Mucosa of rectum (tissue), 2 donors: ENCODE results near the gene POLG.

Experiments used
- H3K27ac ChIP-seq, 2 donors: one replicate each; pipeline ENCODE4 v1.7.0; 2013; ENCODE audit warnings: inconsistent platforms in 2 of 2, low read depth in 2 of 2, low read length in 2 of 2
- H3K27me3 ChIP-seq, 2 donors: one replicate each; pipeline ENCODE4 v1.7.0; 2013; ENCODE audit warnings: low read length in 2 of 2; ENCODE audit not compliant: control insufficient read depth in 2 of 2, insufficient read depth in 2 of 2
- H3K36me3 ChIP-seq, 2 donors: one replicate each; pipeline ENCODE4 v1.7.0; 2013; ENCODE audit warnings: low read length in 2 of 2; ENCODE audit not compliant: control insufficient read depth in 2 of 2, insufficient read depth in 2 of 2
- H3K4me1 ChIP-seq, 2 donors: one replicate each; pipeline ENCODE4 v1.7.0; 2013; ENCODE audit warnings: low read length in 2 of 2, mild to moderate bottlenecking in 1 of 2; ENCODE audit not compliant: control insufficient read depth in 2 of 2, insufficient read depth in 2 of 2
- H3K4me3 ChIP-seq, 2 donors: one replicate each; pipeline ENCODE4 v1.7.0; 2013; ENCODE audit warnings: low read length in 2 of 2
- H3K9ac ChIP-seq, 2 donors: one replicate each; pipeline ENCODE4 v1.7.0; 2013; ENCODE audit warnings: low read length in 2 of 2, low read depth in 1 of 2, mild to moderate bottlenecking in 1 of 2
- H3K9me3 ChIP-seq, 2 donors: one replicate each; pipeline ENCODE4 v1.7.0; 2013; ENCODE audit warnings: low read length in 2 of 2; ENCODE audit not compliant: control insufficient read depth in 2 of 2
- donor health status: healthy.
- donor health status: Normal muscosa, but diverticular disease.

Gene POLG

DNA sequence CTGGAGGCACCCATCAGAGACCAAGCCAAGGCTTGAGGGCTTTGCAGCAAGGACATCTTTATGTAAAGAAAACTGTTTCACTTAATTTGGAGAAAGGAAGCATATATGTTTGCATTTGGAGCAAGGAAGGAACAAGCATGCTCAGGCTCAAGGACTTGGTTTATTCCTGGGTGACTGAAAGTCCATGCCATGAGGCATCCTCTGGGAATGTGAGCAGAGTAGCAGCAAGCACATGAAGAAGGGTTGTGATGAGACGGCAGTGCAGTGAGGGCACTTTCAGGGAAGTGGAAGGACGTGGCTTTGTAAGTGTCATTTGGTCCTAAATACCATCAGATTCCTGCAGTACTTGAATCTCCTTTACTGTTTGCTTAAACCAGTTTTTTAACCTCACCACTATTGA is 26.8 kb downstream of the POLG start:
- H3K4me1 ChIP-seq = no peaks in the 10 kb centered on the region
- no peaks in the 10 kb centered on the region for H3K27me3 ChIP-seq
- H3K9ac ChIP-seq = no peak overlapping the region
- peaks cover 0 to 14% of the 10 kb centered on the region in 2 donors for H3K36me3 ChIP-seq
- no peak overlapping the region for H3K27ac ChIP-seq
- no peaks in the 10 kb centered on the region for H3K9me3 ChIP-seq
- H3K4me3 ChIP-seq = no peak overlapping the region

DNA sequence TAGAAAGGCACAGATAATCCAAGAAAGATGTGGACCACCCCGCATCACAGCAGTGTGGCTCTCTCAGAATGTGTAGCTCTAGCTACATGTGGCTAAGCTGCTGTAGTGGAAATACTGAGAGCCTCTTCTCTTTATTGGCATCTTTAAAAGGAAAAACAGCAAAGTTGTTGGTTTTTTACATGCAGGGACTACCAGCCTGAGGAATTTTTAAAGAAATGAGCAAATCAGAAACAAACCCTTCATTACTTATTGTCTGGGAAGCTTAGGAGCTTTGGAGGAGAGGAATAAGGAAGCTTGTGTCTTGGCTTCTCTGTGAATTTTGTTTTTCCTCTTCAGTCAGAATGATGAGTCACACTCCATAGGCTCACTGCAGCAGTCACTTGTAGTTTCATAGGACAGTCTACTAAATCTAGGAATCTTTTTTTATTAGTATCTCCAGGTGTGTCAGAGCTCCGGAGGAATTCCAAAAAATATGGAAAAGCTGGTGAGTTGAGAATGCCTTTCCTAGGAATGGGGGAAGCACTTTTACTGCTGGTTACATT is 27.5 kb downstream of the POLG start:
- Histone ChIP-seq H3K9ac (no peak overlapping the region), H3K36me3 (peaks cover 0 to 14% of the 10 kb centered on the region in 2 donors), H3K9me3 (no peaks in the 10 kb centered on the region), H3K4me1 (no peaks in the 10 kb centered on the region), H3K4me3 (no peak overlapping the region), H3K27ac (no peak overlapping the region), H3K27me3 (no peaks in the 10 kb centered on the region)

DNA sequence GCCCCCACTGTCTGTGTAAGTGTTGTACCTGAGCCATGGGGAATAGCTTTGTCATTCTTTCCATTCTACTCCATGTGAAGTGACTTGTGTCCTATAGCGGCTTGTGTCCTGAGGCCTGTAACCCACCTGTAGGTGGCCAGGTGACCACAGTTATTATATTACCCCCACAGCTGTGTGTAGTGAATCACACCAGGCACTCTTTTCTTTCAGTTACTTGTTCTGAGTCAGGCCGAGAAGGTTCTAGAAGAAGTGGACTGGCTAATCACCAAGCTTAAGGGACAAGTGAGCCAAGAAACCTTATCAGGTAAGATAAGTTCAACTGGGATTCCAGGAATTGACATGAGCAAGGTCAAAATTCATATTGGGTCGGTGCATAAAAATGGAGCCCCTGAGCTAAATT is 29.2 kb downstream of the POLG start:
- no peak overlapping the region for H3K9ac ChIP-seq
- no peak overlapping the region for H3K27ac ChIP-seq
- peaks cover 4 to 14% of the 10 kb centered on the region in 2 donors for H3K36me3 ChIP-seq
- H3K27me3 ChIP-seq = no peaks in the 10 kb centered on the region
- no peaks in the 10 kb centered on the region for H3K4me1 ChIP-seq
- H3K9me3 ChIP-seq = no peaks in the 10 kb centered on the region
- no peak overlapping the region for H3K4me3 ChIP-seq

DNA sequence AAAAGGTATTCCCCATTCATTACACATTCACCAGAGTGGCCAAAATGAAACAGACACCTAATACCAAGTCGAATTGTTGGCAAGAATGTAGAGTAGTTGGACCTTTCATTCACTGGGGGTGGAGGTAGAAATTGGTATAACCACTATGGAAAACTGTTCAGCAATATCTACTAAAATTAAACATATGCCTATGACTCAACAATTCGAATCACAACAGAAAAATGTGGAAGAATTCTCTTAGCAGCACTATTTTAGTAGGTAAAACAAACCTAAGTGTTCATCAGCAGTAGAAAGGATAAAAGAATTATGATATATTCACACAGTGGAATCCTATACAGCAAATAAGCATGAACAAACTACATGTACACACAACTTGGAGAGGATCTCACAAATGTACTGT is 30.6 kb downstream of the POLG start:
- H3K4me3 ChIP-seq = no peak overlapping the region
- H3K27me3 ChIP-seq = no peaks in the 10 kb centered on the region
- no peaks in the 10 kb centered on the region for H3K4me1 ChIP-seq
- H3K36me3 ChIP-seq = peaks cover 4 to 14% of the 10 kb centered on the region in 2 donors
- no peak overlapping the region for H3K27ac ChIP-seq
- no peaks in the 10 kb centered on the region for H3K9me3 ChIP-seq
- H3K9ac ChIP-seq = no peak overlapping the region

DNA sequence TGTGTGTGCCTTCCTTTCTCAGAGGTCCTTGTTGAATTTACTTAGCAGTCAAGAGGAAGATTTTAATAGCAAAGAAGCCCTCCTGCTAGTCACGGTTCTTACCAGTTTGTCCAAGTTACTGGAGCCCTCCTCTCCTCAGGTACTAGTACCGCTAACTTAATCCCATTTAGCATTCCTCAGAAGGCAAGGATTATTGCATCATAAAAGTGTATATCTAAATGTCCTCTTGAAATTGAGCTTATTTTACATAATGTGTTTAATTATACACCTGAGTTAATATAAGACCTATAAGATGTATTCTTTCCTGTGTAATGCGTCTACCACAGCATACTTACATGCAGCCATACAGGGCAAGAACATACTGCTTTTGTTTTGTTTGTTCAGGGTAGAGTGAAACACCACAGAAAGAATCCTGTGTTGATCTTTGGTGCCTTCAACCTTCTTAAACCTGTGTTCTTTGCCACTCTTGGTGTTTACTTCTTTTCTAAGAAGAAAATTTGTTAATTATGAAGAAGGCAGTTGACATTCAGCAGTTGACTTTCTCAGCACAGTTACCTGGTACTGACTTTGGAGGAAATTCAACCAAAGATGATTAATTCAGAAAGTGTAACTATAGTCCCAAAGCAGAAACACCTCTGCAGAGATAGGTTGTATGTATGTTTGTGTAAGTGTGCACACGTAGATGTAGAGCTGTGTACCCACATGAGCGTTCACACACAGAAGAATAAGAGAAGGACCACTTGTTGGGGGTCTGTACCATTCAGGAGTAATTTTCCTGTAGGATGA is 33.1 kb downstream of the POLG start:
- Histone ChIP-seq H3K4me1 (no peaks in the 10 kb centered on the region), H3K9ac (no peak overlapping the region), H3K27me3 (no peaks in the 10 kb centered on the region)

GRCh38 chr15:89299896-89300295 is 34.7 kb downstream of the POLG start:
- H3K4me1 ChIP-seq = no peaks in the 10 kb centered on the region
- H3K27me3 ChIP-seq = no peaks in the 10 kb centered on the region
- no peak overlapping the region for H3K4me3 ChIP-seq
- H3K36me3 ChIP-seq = peaks cover 4% of the 10 kb centered on the region in 2 donors
- H3K9ac ChIP-seq = no peak overlapping the region
- H3K9me3 ChIP-seq = no peaks in the 10 kb centered on the region
- no peak overlapping the region for H3K27ac ChIP-seq

More for the DNA sequence above, 33.1 kb downstream of the POLG start:
- H3K36me3 ChIP-seq = peaks cover 4 to 14% of the 10 kb centered on the region in 2 donors
- no peak overlapping the region for H3K4me3 ChIP-seq
- H3K27ac ChIP-seq = no peak overlapping the region
- no peaks in the 10 kb centered on the region for H3K9me3 ChIP-seq

- no peaks in the 10 kb centered on the region for H3K27me3 ChIP-seq
- no peak overlapping the region for H3K27ac ChIP-seq
- H3K4me3 ChIP-seq = no peak overlapping the region
- H3K4me1 ChIP-seq = no peaks in the 10 kb centered on the region
- H3K9ac ChIP-seq = no peak overlapping the region
- no peaks in the 10 kb centered on the region for H3K9me3 ChIP-seq
- peaks cover 0 to 3% of the 10 kb centered on the region in 2 donors for H3K36me3 ChIP-seq
Measured at GRCh38 chr15:89293012-89293411, 41.6 kb downstream of the POLG start.

- H3K4me1 ChIP-seq = no peaks in the 10 kb centered on the region
- H3K9ac ChIP-seq = no peak overlapping the region
- H3K4me3 ChIP-seq = no peak overlapping the region
- H3K36me3 ChIP-seq = peaks cover 0 to 3% of the 10 kb centered on the region in 2 donors
- no peaks in the 10 kb centered on the region for H3K27me3 ChIP-seq
- H3K9me3 ChIP-seq = no peaks in the 10 kb centered on the region
- no peak overlapping the region for H3K27ac ChIP-seq
Measured at GRCh38 chr15:89291934-89292438, 42.6 kb downstream of the POLG start.

- H3K4me1 ChIP-seq = no peaks in the 10 kb centered on the region
- no peak overlapping the region for H3K9ac ChIP-seq
- H3K36me3 ChIP-seq = no peaks in the 10 kb centered on the region
- no peak overlapping the region for H3K4me3 ChIP-seq
- no peaks in the 10 kb centered on the region for H3K9me3 ChIP-seq
- H3K27me3 ChIP-seq = no peaks in the 10 kb centered on the region
- no peak overlapping the region for H3K27ac ChIP-seq
Measured at GRCh38 chr15:89283201-89283600, 51.4 kb downstream of the POLG start.

GRCh38 chr15:89282631-89283030 is 52.0 kb downstream of the POLG start:
- Histone ChIP-seq H3K4me3 (no peak overlapping the region), H3K27ac (no peak overlapping the region), H3K9ac (no peak overlapping the region), H3K27me3 (no peaks in the 10 kb centered on the region), H3K9me3 (no peaks in the 10 kb centered on the region), H3K4me1 (no peaks in the 10 kb centered on the region), H3K36me3 (no peaks in the 10 kb centered on the region)
